Esophagus muscularis mucosa (tissue), 4 donors: Measurements from ENCODE around the gene UCN3. TPM values are rescaled to one million over a fixed set of nuclear protein-coding genes. Genes with fewer than 3 reads are reported as not detected.

Experiments
- DNase-seq: peaks from one replicate; pipeline ENCODE4 v3.0.0-alpha.2; 2017; ENCODE audit errors: extremely low spot score
- H3K27ac ChIP-seq, 4 donors: fragments of 200-600 bp; sonication (generic); replicated peaks in 1 of 4; 1 replicate in 3 of 4; 2 replicates in 1 of 4; pipeline ENCODE4 v1.5.1; 2016 to 2019; ENCODE audit warnings: mild to moderate bottlenecking in 1 of 4
- H3K27me3 ChIP-seq, 4 donors: fragments of 200-600 bp; sonication (generic); one replicate each; pipeline versions ENCODE4 v1.5.1 to v1.6.0; 2016 to 2019
- H3K36me3 ChIP-seq, 4 donors: fragments of 200-600 bp; sonication (generic); one replicate each; pipeline ENCODE4 v1.5.1; 2016 to 2019
- H3K4me1 ChIP-seq, 4 donors: fragments of 200-600 bp; sonication (generic); one replicate each; pipeline ENCODE4 v1.5.1; 2016 to 2019
- H3K4me3 ChIP-seq, 4 donors: fragments of 200-600 bp; sonication (generic); 1 replicate in 2 of 4; 2 replicates in 2 of 4; pipeline ENCODE4 v1.5.1; 2016 to 2019; ENCODE audit warnings: mild to moderate bottlenecking in 4 of 4, moderate library complexity in 1 of 4
- H3K9me3 ChIP-seq, 4 donors: fragments of 200-600 bp; sonication (generic); 1 replicate in 3 of 4; 2 replicates in 1 of 4; pipeline ENCODE4 v1.5.1; 2016 to 2019
- CTCF ChIP-seq, 3 experiments: fragments of 200-600 bp in 2 of 3; fragments of 450-650 bp in 1 of 3; sonication (generic) in 2 of 3; IDR thresholded peaks; one replicate each; pipeline ENCODE4 v1.5.1; 2017 to 2019; ENCODE audit warnings: antibody characterized with exemption in 3 of 3, mild to moderate bottlenecking in 2 of 3, moderate library complexity in 1 of 3
- EP300 ChIP-seq: sonication (generic); formaldehyde crosslinking; IDR thresholded peaks from one replicate; pipeline ENCODE4 v1.6.1; 2017; ENCODE audit warnings: antibody characterized with exemption
- POLR2A ChIP-seq: fragments of 450-650 bp; IDR thresholded peaks from one replicate; pipeline ENCODE4 v1.6.1; 2017; ENCODE audit warnings: antibody characterized with exemption, moderate library complexity, mild to moderate bottlenecking, low read depth
- POLR2AphosphoS5 ChIP-seq, 2 donors: sonication (generic); formaldehyde crosslinking; IDR thresholded peaks; one replicate each; pipeline ENCODE4 v1.6.1; 2017; ENCODE audit warnings: antibody characterized with exemption in 2 of 2
- WGBS: methylation state at CpG from one replicate; pipeline ENCODE4 v1.1.5; 2018; 5-methylcytosine and 5-hydroxymethylcytosine counted together
- intact Hi-C: fragments of 100-400 bp; cut with DNase I; formaldehyde crosslinking; loops from one replicate; pipeline ENCODE4 v1.15.1; 2023
- total RNA-seq, 4 donors: library from RNA; depleted of rRNA; stranded (reverse); fragments of >200 nt; gene quantifications; one replicate each; pipeline versions ENCODE4 v1.1.0 to v1.2.1, GENCODE V29; 2016

UCN3 gene
- total RNA-seq, 4 donors from 2014 or later, result not detected

- Histone ChIP-seq H3K27ac (no peak overlapping the region), H3K27me3 (no peaks in the 10 kb centered on the region), H3K4me3 (no peak overlapping the region), H3K36me3 (no peaks in the 10 kb centered on the region), H3K4me1 (peaks cover 0 to 18% (median 5%) of the 10 kb centered on the region in 4 donors), H3K9me3 (peaks cover 0 to 3% (median 0%) of the 10 kb centered on the region in 4 donors)
- TF ChIP-seq POLR2A, result no peak
- TF ChIP-seq EP300, result no peak
- no peak for TF ChIP-seq CTCF (IDR thresholded peaks at IDR 0.05)
- TF ChIP-seq POLR2AphosphoS5 (IDR thresholded peaks at IDR 0.05), result no peak
- DNase-seq, result no peak
- intact Hi-C loops, result no loop called here
Observed at GRCh38 chr10:5418584-5418983, 53.8 kb downstream of the UCN3 start.

DNA sequence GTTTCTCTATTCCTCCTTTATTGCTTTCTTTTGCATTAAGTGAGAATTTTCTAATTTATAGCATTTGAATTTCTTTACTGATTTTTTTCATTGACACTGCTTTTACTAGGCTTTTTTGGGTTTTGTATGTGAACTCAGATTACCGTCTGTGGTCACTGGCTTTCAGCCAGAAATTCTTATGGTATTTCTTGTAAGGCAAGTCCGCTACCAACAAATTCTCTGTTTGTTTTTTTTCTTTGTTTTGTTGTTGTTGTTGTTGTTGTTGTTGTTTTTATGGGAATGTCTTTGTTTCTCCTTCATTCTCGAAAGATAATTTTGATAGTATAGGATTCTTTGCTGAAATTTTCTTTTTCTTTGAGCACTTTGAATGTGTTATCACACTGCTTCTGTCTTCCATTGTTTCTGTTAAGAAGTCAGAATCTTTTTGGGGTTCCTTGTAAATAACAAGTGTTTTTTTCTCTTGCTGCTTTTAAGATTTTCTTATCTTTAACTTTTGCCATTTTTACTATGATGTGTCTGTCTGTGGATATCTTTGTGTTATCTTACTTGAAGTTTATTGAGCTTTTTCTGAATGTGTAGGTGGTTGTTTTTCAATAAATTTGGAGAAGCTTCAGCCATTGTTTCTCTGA lies 54.8 kb downstream of the UCN3 start:
- TF ChIP-seq CTCF (IDR thresholded peaks at IDR 0.05), result no peak
- no peak for TF ChIP-seq POLR2AphosphoS5 (IDR thresholded peaks at IDR 0.05)
- no peak for TF ChIP-seq POLR2A
- TF ChIP-seq EP300, result no peak
- no peak overlapping the region for H3K4me3 ChIP-seq
- peaks cover 0 to 18% (median 11%) of the 10 kb centered on the region in 4 donors for H3K4me1 ChIP-seq
- 93% methylated on average over 3 of the region's 3 CpGs for WGBS
- no peaks in the 10 kb centered on the region for H3K36me3 ChIP-seq
- DNase-seq, result no peak
- no peak overlapping the region for H3K27ac ChIP-seq
- H3K27me3 ChIP-seq, result no peaks in the 10 kb centered on the region
- intact Hi-C loops, result no loop called here
- H3K9me3 ChIP-seq, result peaks cover 0 to 3% (median 0%) of the 10 kb centered on the region in 4 donors

GRCh38 chr10:5423771-5424170 lies 59.0 kb downstream of the UCN3 start:
- H3K36me3 ChIP-seq, result no peaks in the 10 kb centered on the region
- H3K4me3 ChIP-seq, result no peak overlapping the region
- intact Hi-C loops, result no loop called here
- H3K4me1 ChIP-seq, result peaks cover 0 to 59% (median 35%) of the 10 kb centered on the region in 4 donors
- 32% methylated on average over 2 of the region's 2 CpGs for WGBS
- DNase-seq, result no peak
- no peak for TF ChIP-seq POLR2AphosphoS5 (IDR thresholded peaks at IDR 0.05)
- TF ChIP-seq EP300, result no peak
- no peak for TF ChIP-seq POLR2A
- TF ChIP-seq CTCF (IDR thresholded peaks at IDR 0.05), result no peak
- no peaks in the 10 kb centered on the region for H3K9me3 ChIP-seq
- no peaks in the 10 kb centered on the region for H3K27me3 ChIP-seq
- peak overlapping the region in 1 of 4 donors; percentile 37 for H3K27ac ChIP-seq

Other genes starting within 250 kb of the UCN3 start
- gene AKR1C8, start 179.8 kb upstream of the UCN3 start, total RNA-seq, result not detected
- not detected for gene AKR1C4, start 168.1 kb upstream of the UCN3 start, total RNA-seq
- under 1 TPM in 3 of 4 donors, not detected in 1; 0.34 to 0.66 (median 0.52) TPM for gene TUBAL3, start 39.9 kb downstream of the UCN3 start, total RNA-seq
- 100 to 1,000 TPM; 272 to 430 (median 363) TPM for gene NET1, start 47.6 kb downstream of the UCN3 start, total RNA-seq
- gene CALML5, start 134.6 kb downstream of the UCN3 start, total RNA-seq, result not detected
- gene CALML3, start 160.0 kb downstream of the UCN3 start, total RNA-seq, result not detected